ENCODE data around the gene ARSB.

GRCh38 chr5:78985725-78986223, 664 bp upstream of the ARSB start:
- TF ChIP-seq, protein P1, sequence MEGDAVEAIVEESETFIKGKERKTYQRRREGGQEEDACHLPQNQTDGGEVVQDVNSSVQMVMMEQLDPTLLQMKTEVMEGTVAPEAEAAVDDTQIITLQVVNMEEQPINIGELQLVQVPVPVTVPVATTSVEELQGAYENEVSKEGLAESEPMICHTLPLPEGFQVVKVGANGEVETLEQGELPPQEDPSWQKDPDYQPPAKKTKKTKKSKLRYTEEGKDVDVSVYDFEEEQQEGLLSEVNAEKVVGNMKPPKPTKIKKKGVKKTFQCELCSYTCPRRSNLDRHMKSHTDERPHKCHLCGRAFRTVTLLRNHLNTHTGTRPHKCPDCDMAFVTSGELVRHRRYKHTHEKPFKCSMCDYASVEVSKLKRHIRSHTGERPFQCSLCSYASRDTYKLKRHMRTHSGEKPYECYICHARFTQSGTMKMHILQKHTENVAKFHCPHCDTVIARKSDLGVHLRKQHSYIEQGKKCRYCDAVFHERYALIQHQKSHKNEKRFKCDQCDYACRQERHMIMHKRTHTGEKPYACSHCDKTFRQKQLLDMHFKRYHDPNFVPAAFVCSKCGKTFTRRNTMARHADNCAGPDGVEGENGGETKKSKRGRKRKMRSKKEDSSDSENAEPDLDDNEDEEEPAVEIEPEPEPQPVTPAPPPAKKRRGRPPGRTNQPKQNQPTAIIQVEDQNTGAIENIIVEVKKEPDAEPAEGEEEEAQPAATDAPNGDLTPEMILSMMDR (conservative IDR thresholded peaks at IDR 0.05; ENCODE audit: low read length): no peak
- no peak for TF ChIP-seq EZH2phosphoT487 (IDR thresholded peaks at IDR 0.05; ENCODE audit: borderline replicate concordance, low read depth, low read length)

All from OCI-LY7 (cell line).